GM23338 (cell line): ENCODE results near the gene EMID1.

Source experiments
- CREB1 ChIP-seq: fragments of 250-450 bp; sonication (Bioruptor Pico); IDR thresholded peaks from 2 replicates; pipeline ENCODE4 v1.5.0; 2020; ENCODE audit warnings: low read depth, mild to moderate bottlenecking, moderate library complexity
- CTCF ChIP-seq, 2 experiments: fragments of 200-600 bp in 1 of 2; sonication (generic) in 1 of 2; conservative IDR thresholded peaks; 2 replicates each; pipeline versions ENCODE4 v1.5.1 to v1.6.1; 2016 to 2017; ENCODE audit warnings: antibody characterized with exemption in 2 of 2, low read depth in 2 of 2, mild to moderate bottlenecking in 2 of 2, moderate library complexity in 1 of 2
- ETS1 ChIP-seq: IDR thresholded peaks from 2 replicates; pipeline ENCODE4 v1.6.1; 2016; ENCODE audit warnings: antibody characterized with exemption
- EZH2 ChIP-seq: fragments of 200-600 bp; sonication (generic); IDR thresholded peaks from one replicate; pipeline ENCODE4 v1.8.0; 2017; ENCODE audit warnings: antibody characterized with exemption, mild to moderate bottlenecking, low read depth; ENCODE audit not compliant: unreplicated experiment
- EZH2phosphoT487 ChIP-seq: fragments of 200-600 bp; sonication (generic); IDR thresholded peaks from one replicate; pipeline ENCODE4 v1.8.1; 2018; ENCODE audit warnings: antibody characterized with exemption; ENCODE audit not compliant: unreplicated experiment
- JUNB ChIP-seq: IDR thresholded peaks from one replicate; pipeline ENCODE4 v1.6.1; 2016; ENCODE audit warnings: antibody characterized with exemption; ENCODE audit not compliant: unreplicated experiment
- POLR2AphosphoS5 ChIP-seq: IDR thresholded peaks from 2 replicates; pipeline ENCODE4 v1.6.1; 2016; ENCODE audit warnings: antibody characterized with exemption, low read depth
- REST ChIP-seq: IDR thresholded peaks from one replicate; pipeline ENCODE4 v1.6.1; 2018; ENCODE audit warnings: antibody characterized with exemption; ENCODE audit not compliant: unreplicated experiment
- ZNF114 ChIP-seq: fragments of 250-450 bp; sonication (Bioruptor Pico); IDR thresholded peaks from 2 replicates; pipeline ENCODE4 v1.5.0; 2020; ENCODE audit warnings: mild to moderate bottlenecking, moderate library complexity

- TF ChIP-seq CTCF (conservative IDR thresholded peaks at IDR 0.05; ENCODE audit: low read depth in 2 of 2), result no peak
- no peak for TF ChIP-seq EZH2phosphoT487
- TF ChIP-seq POLR2AphosphoS5, result no peak
- TF ChIP-seq EZH2, result no peak
- no peak for TF ChIP-seq REST
- TF ChIP-seq JUNB, result no peak
- no peak for TF ChIP-seq ETS1
- no peak for TF ChIP-seq CREB1 (CRISPR knock-in tag)
- no peak for TF ChIP-seq ZNF114 (CRISPR knock-in tag)
Measured at GRCh38 chr22:29211066-29211465, 5.4 kb downstream of the EMID1 start.
